Activated gamma-delta T cell (primary cell): ENCODE data around the gene GOLIM4.
"Not testable (repeated sequence)": the region's sequence is repeated elsewhere in the genome, so short reads cannot be mapped to it uniquely, and the experiment has no call there.

Source experiments
- DNase-seq: peaks from one replicate; lab custom pipeline; 2025; lab: John Stamatoyannopoulos, UW
- total RNA-seq, 2 donors: gene quantifications; one replicate each; lab custom pipeline; 2026; lab: John Stamatoyannopoulos, UW

Gene GOLIM4, protein sequence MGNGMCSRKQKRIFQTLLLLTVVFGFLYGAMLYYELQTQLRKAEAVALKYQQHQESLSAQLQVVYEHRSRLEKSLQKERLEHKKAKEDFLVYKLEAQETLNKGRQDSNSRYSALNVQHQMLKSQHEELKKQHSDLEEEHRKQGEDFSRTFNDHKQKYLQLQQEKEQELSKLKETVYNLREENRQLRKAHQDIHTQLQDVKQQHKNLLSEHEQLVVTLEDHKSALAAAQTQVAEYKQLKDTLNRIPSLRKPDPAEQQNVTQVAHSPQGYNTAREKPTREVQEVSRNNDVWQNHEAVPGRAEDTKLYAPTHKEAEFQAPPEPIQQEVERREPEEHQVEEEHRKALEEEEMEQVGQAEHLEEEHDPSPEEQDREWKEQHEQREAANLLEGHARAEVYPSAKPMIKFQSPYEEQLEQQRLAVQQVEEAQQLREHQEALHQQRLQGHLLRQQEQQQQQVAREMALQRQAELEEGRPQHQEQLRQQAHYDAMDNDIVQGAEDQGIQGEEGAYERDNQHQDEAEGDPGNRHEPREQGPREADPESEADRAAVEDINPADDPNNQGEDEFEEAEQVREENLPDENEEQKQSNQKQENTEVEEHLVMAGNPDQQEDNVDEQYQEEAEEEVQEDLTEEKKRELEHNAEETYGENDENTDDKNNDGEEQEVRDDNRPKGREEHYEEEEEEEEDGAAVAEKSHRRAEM
- 14.4 to 17.4 reads per million in 2 donors for total RNA-seq

DNA sequence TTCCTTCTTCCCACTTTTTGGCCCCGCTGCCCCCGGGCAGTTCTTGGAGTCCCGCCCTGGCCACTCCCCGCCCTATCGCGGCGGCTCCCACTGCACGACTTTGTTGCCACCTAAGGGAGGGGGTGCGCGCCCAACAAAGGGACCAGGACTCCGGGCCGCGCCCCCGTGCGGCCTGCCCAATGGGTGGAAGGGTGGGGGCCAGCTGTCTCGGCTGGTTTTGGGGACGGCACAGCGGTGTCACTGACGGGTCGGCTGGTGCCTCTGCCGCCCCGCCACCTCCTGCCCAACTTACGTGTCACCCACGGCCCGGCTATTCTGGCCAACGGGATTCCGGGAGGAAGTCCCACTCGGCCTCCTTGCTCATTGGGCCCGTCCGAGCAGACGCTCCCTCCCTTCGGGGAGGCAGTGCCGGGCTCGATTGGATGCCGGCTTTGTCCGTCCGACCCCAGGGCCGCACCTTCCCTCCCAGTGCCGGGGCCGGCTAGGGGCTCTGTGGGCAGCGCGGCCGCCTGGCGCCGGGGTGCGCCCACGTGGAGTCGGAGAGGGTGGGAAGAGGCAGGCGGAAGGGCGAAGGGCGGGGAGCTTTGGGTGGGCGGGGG is at the start of gene GOLIM4:
Gene GOLIM4 (minus strand): TSS at position 314 of the 599 bp plus-strand sequence. CDS start 639 bp downstream, outside the sequence.
- peak; percentile 52 for DNase-seq

DNA sequence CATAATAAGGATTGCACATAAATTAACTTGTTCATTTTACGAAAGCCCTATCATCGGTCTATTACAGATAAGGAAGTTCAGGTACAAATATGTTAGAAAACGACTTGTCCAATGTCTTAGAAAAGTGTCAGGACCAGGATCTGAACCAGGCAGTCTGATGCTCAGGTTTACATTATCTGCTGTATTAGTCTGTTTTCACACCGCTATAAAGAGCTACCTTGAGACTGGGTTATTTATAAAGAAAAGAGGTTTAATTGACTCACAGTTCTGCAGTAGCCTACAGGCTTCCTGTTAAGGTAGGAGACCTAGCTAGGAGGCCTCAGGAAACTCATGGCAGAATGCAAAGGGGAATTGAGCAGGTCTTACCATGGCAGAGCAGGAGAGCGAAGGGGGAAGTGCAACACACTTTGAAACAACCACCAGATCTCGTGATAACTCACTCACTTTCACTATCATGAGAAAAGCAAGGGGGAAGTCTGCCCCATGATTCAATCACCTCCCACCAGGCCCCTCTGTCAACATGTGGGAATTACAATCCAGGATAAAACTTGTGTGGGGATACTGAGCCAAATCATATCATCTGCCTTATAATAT is 45.8 kb upstream of the GOLIM4 start:
- DNase-seq, result no peak

DNA sequence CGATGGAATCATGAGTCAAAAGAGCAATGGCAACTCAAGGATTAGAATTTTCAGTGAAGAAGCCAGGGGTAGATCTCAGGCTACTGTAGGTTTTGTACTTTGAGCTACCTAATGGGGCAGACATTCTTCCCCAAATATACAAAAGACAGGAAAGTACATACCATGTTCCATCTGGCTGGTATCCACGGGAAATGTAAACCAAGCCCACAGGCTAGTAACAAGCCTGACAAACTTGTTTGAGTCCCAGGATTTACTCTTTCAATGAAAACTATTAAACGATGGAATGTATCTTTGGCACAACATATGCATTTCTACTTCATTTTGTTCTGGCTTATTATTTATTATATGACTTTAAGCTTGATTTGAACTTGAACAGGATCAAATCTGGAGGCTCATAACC is 44.2 kb upstream of the GOLIM4 start:
- no peak for DNase-seq

DNA sequence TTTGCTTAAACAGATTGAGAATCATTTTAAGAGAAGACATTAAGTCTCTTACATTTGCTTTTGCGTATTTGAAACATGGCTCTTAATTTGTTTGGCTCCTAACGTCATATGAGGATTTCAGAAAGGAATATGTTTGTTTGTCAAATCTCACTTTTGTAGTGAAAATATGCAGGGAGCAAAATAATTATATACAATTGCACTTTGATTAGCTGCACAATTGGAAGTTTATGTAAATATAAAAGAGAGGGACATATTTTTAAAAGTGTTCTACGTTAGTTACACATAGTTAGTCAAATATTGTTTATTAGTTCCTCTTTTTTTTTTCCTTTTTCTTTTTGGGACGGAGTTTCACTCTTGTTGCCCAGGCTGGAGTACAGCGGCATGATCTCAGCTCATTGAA is 42.7 kb upstream of the GOLIM4 start:
- DNase-seq, result no peak

DNA sequence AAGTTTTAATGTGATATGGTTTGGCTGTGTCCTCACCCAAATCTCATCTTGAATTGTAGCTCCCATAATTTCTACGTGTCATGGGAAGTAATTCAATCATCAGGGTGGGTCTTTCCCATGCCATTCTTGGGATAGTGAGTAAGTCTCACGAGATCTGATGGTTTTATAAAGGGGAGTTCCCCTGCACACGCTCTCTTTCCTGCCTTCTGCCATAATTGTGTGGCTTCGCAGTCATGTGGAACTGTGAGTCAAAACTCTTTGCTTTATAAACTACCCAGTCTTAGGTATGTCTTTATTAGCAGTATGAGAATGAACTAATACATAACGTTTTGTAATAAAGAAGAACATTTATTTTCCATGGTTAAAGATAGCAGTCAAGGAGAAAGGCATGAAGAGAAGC is 39.2 kb upstream of the GOLIM4 start:
- DNase-seq, result no peak

DNA sequence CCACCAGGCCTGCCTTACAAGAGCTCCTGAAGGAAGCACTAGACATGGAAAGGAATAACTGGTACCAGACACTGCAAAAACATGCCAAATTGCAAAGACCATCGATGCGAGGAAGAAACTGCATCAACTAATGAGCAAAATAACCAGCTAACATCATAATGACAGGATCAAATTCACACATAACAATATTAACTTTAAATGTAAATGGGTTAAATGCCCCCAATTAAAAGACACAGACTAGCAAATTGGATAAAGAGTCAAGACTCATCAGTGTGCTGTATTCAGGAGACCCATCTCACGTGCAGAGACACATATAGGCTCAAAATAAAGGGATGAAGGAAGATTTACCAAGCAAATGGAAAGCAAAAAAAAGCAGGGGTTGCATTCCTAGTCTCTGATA is 34.5 kb upstream of the GOLIM4 start:
- DNase-seq, result not testable (repeated sequence)

DNA sequence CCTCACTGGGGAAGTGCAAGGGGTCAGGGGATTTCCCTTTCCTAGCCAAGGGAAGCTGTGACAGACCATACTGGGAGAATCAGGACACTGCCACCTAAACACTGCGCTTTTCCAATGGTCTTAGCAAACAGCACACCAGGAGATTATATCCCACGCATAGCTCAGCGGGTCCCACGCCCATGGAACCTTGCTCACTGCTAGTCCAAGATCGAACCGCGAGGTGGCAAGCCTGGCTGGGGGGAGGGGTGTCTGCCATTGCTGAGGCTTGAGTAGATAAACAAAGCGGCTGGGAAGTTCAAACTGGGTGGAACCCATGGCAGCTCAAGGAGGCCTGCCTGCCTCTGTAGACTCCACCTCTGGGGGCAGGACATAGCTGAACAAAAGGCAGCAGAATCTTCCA is 32.7 kb upstream of the GOLIM4 start:
- DNase-seq, result not testable (repeated sequence)

DNA sequence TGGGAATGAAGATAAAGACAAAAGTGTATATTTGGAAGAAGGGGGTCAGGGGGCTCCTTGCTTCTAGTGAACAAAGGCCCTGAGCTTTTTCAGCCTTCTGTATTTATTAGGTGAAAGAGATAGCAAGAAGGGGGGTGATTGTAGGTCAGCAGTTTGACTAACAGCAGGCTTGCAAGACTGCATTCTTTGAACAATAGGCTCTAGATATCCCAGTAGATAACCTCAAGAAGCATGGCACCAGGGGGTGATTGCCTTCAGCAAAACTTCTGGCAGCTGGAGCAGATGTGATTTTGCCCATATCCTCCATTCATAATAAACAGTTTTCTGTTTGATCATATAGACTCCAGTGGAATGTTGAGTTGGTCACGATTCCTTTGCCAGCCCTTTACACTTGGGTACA is 31.7 kb upstream of the GOLIM4 start:
- DNase-seq, result no peak

DNA sequence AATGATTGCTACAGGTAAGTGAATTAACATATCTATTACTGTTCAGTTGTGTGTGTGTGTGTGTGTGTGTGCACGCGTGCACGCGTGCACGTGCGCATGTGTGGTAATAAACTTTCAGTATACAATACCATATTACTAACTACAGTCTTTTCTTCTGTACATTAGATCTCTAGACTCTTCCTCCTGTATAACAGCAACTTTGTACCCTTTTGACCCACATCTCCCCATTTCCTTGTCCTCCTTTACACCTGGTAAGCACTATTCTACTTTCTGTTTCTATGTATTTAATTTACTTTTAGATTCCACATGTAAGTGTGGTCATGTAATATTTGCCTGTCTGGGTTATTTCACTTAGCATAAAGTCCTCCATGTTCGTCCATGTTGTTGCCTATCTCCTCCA is 29.1 kb upstream of the GOLIM4 start:
- DNase-seq, result no peak

DNA sequence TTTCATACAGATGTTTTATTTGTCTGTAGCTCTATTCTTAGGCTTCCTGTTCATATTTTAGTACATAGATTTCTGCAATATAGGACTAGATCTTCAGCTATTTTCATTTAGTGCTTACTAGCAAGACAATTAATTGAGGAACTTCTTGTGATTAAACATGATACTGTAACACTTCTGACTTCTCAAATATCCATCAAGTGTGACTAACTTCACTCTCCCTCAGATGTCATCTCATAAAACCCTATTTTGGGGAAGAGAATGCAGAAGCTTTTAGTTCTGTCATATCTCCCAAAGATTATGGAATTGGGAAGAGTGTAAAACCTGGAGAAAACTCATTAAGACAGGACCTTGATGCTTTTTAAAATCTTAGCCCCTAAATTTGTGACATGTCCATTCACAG is 28.6 kb upstream of the GOLIM4 start:
- DNase-seq, result no peak

DNA sequence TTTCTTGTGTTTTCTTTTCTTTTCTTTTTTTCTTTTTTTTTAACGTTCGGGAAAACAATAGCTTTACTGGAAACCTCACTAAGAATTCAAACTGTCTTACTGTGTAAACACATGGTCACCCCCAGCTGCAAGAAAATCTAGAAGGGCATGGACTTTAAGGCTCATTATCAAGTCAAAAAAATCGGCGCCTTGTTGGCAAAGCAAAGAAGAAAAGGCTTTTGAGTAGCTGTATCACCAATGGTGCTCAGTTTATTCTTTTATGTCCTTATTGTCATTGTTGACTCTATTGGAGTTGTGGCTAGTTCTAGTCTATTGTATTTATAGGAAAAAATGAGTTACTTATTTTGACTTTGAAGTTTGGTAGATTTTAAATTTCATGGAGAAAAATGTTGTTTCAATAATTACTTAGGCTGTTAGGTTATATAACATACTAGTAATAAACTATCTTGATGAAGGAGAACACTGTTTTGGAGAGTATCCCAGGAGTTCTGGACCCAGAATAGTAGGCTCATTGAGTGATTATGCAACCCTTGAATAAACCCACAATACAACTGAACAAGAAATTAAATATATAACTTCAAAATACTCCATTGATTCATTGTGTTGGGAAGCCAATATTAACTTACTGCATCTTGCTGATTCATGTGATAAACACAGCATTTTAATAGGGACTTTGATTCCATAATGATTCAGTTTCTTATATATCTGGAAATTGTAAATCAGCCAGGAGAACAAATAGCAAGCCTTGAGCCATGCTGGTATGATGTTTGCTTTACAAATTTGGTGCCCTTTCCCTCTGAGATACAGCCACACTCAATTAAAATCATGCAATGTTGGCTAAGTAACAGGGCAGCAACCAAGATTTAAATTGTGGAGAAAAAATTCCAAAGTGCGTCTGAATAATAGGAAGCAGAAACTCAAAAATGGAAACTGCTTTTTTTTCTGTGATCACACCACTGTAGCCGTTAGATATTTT is 27.8 kb upstream of the GOLIM4 start:
- no peak for DNase-seq

DNA sequence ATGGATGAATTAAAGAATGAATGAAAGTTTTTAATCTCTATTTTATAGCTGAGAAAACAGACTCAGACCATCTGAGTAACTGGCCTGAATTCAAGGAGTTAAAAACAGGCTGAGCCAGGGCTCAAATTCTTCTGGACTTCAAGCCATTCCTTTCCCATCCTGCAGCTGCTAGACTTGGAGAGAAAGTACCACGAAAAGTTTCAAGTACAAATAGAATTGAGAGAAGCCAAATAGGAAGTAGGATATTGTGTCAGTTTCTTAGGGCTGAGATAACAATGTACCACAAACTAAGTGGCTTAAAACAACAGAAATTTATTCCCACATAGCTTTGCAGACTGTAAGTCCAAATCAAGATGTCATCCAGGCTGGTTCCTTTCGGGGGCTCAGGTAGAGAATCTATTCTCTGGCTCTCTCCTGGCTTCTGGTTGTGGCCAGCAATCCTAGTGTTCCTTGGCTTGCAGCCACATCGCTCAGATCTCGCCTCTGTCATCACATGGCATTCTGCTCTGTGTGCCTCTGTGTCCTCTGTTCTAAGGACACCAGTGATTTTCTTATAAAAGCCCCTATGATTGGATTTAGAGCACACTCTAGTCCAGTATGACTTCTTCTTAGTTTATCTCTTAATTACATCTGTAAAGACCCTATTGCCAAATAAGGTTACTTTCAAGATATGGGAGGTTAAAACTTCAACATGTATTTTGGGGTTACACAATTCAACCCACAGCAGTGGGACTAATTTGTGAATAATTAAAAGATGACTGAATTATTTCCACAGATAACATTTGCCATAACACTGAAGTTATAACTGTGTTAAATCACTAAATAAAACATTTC is 25.7 kb upstream of the GOLIM4 start:
- DNase-seq, result no peak

DNA sequence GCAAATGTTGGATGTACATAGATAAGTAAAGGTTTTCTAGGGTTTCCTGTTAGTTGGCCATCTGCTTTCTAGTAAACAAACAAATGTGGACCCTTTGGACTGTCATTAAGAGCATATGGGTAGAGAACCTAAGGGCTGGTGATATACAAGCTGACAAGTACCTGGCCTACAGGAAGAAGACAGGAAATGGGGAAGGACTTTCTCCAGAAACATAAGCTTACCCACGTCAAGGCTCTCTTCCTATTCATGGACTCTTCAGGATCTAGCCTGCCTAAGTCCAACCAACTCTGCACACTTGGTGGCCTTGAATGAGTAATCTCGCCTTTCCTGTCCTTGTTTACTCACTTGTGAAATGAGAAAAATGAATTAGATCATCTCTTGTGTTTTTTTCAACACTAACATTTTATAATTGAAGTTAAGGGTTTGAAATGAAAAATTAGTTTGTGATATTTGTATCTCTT is 22.2 kb upstream of the GOLIM4 start:
- DNase-seq, result no peak

DNA sequence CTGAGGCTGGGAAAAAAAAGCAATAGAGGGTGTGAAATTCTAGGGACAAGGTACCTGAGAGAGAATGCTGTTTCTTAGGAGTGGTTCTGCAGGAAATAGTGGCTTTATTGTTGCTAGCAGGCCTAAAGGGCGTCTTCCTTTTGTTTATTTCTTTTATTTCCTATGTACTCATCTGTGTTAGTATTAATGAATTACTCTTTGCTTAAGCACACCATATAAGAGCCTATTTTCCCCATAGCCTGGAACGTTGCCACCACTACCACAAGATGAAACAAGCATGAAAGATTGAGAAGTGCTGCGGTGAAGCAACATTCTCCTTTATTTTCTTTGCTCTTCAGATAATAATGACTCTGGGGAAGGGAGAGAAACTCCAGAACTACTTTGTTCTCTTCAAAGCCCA is 21.3 kb upstream of the GOLIM4 start:
- no peak for DNase-seq

DNA sequence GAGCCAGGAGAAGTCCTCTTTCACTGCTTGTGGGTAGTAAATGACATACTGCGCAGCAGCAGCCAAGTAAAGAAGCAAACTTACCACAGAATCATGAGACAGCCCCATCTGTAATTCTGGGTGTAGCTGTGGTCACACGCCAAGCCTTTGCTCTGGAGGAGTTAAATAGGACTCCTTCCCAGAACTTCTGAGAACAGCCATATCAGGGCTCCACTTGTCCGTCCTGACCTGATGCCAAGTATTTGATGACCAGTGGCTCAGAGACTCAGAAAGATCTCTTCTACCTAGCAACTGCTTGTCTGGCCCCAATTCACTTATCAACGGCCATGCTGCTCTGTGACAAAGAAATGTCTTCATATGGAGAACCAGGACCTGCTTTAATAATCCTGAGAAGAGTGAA is 20.6 kb upstream of the GOLIM4 start:
- DNase-seq, result no peak

DNA sequence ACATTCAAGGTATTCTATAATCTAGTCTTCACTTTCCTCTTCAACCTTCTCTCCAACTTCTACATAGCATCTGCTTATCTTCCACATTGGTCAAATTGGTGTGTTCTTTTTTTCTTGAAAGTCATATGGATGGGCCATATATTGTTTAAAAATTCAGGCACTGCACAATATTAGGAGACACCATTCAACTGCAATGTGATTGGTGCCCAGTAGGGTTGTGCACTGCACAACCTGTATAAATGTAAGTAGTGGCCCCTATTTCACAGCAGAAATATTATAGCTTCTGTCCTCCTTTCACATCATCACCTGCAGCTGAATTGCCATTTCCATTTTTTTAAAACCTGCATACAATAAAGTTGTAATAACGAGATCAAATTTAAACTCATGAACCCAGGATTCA is 18.1 kb upstream of the GOLIM4 start:
- DNase-seq, result no peak

DNA sequence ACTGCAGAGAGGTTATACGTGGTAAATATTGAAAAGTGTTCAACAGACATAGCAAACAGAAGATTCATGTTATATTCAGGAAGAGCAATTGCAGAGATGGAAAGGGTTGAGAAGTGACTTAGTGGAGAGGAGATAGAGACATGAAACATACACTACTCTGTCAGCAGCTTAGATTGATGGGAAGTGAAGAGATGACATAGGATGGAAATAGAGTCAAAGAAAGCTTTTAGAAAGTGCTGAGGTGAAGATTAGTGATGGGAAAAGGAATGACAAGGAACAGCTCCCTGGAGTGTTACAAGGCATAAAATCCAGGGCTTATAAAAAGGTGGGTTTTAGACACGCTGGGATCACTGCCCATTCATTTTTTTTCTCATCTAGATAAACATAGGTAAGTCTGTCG is 17.2 kb upstream of the GOLIM4 start:
- DNase-seq, result no peak

DNA sequence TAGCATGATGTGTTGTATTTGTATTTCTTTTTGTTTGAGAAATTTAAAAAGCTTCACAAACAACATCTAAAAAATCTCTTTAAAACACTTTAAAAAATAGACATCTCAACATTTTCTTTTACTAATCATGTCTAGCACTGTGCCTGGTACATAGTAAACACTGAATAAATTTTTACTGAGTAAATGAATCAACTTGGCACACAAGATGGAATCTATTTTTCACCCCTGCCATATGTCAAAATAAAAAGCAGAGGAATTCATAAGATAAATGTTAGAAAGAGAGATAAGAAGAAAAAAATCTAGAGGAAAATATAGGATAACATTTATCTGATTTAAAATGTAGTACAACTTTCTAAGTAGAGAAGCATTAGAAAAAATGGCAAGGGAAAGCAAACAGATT is 8.6 kb upstream of the GOLIM4 start:
- DNase-seq, result no peak

DNA sequence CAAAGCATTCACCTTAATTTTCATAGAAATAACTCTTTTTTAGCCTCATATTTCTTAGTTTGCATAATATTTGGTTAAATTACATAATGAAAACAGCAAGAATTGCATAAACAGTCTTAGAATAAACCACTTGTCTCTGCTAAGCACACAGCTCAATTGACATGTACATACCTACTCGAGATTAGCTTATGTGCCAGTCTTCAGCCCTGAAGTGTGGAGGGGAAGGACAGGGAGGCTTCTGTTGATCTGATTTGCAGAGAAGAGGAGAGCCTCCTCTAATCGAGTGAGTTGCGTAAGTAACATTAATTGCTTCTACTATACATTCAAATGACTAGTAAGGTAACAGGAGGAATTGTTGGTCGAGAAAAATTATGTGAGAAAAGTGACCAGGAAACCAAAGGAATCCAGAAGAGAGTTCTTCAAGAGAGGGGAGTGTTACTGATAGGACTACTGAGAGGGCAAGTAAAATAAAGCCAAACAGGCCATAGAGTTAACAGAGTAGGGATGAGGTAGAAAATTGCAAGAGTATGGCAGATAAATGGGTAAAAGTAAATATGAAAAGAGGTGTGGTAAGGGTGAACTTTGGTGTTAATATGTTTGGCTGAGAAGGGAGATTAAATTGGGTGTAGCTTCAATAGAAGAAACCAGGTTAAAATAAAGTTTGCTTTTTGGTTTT is 7.1 kb upstream of the GOLIM4 start:
- DNase-seq, result no peak
